ENCODE data around the gene LCE4A.

LCE4A gene

DNA sequence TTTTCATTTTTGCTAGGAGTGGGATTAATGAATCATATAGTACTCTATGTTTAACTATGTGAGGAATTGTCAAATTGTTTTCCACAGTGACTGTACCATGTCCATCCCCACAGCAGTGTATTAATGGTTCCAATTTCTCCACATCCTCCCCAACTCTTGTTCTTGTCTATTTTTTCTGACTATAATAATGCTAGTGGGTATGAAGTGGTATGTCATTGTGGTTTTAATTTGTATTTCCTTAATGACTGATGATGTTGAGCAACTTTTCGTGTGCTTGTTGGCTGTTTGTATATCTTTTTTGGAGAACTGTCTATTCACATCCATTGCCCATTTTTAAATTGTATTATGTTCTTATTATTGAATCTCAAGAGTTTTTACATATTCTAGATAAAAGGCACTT is 39.9 kb downstream of the LCE4A start:
- DNase-seq, result peak; percentile 17

DNA sequence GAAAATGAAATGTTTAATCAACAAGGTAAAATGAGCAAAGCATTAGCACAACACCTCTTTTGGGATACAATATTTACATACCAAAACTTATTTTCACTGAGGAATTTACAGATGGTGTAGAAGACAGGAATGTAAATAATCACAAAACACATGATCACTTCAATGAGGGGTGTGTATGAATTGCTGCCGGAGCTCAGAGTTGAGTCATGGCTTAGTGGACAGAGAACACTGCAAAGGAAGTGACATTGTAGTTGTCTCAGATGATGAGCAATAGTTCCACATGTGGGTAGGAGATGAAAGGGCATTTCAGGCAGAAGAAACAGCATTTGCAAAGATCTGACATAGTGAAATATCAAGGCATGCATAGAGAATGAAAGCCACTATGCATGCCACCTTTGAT is 44.3 kb downstream of the LCE4A start:
- no peak for DNase-seq

DNA sequence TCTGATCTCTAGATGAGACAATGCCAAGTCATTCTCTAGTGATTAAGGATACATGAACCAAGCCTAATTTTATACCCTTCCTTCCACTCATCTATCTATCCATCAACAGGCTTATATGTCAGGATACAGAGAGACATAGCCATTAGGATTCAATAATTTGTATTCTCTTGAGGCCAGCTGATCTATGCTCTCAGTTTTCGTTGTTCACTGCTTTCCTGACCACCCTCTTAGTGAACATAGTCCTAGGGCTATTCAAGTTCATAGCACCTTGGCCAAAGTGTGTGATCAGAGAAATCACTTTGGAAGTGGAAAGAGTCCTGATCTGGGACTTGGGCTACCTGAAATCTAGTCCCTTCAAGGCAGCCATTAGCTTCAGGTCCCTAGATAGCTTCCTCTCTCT is 45.6 kb downstream of the LCE4A start:
- DNase-seq, result no peak

- no peak for DNase-seq
Observed at GRCh38 chr1:152756872-152757271, 48.9 kb downstream of the LCE4A start.

- no peak for DNase-seq
Observed at GRCh38 chr1:152757747-152758146, 49.8 kb downstream of the LCE4A start, which contains the start of gene KPRP. Gene KPRP (plus strand): TSS chr1:152758025. CDS start chr1:152759589, 1,564 bp downstream.

GRCh38 chr1:152758636-152759035 is 50.7 kb downstream of the LCE4A start:
- no peak for DNase-seq
